ENCODE results near the gene MEIS1. TPM values are rescaled to one million over a fixed set of nuclear protein-coding genes. Genes with fewer than 3 reads are reported as not detected.

MEIS1 gene
- total RNA-seq, 1 donor from 2014 or later, result 107 TPM

DNA sequence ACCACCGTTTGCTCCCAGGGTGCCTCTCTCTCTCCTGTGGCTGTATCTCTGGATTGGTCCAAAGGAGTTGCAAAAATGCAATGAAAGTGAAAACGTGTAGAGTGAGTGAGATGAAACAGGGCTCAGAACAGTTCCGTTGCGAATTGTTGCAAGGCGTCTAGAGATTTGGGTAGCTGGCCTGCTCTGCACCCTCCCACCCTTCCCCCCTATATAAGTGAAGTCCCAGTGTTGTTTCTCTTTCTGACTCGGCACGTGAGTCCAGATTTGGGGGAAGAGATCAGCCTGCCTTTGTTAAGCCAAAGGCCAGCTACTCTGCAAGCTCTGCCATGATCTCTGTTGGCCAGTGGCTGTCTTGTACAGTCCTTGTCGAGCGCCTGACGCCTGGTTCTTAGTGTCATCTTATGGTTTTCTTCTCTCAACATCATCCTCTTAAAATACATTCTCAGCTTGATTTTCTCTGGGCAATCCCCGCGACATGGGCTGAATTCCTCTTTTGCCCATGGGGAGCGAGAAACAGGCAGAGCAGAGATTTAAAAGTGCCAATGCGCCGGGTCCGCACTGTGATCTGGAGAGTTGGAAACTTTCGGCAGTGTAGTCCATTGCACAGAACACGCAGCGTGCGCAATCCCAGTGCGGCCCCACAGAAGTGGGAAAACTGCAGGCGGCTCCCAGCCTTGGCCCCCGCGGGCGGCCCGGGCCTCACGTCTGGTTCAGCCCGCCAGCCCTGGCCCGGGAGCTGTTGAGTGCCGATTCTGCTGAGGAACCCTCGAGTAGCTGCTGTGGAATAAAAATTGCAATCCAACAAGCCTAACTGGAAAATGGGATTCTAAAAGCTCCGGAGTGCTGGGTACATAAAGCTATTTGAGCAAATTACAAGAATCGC lies 9.3 kb downstream of the MEIS1 start:
- peak overlapping the region; percentile 63 for H3K27ac Mint-ChIP-seq (ENCODE audit: unreplicated experiment)

GRCh38 chr2:66445076-66445924 lies 10.4 kb downstream of the MEIS1 start:
- Mint-ChIP-seq H3K4me3 (peak overlapping the region; percentile 80), H3K36me3 (ENCODE audit: low read depth) (peaks cover 18% of the 10 kb centered on the region), H3K4me1 (peaks cover 62% of the 10 kb centered on the region), H3K27me3 (ENCODE audit: low read depth) (peaks cover 64% of the 10 kb centered on the region), H3K9me3 (no peaks in the 10 kb centered on the region), H3K27ac (ENCODE audit: unreplicated experiment) (peak overlapping the region; percentile 93)
- no peak for DNase-seq (ENCODE audit: low read depth, low spot score)
- TF ChIP-seq CTCF (conservative IDR thresholded peaks at IDR 0.05), result peak; percentile 41

More for the DNA sequence above, 9.3 kb downstream of the MEIS1 start:
- peaks cover 75% of the 10 kb centered on the region for H3K27me3 Mint-ChIP-seq (ENCODE audit: low read depth)
- H3K36me3 Mint-ChIP-seq (ENCODE audit: low read depth), result peaks cover 28% of the 10 kb centered on the region
- DNase-seq (ENCODE audit: low read depth, low spot score), result no peak
- peak overlapping the region; percentile 96 for H3K4me3 Mint-ChIP-seq
- no peak for TF ChIP-seq CTCF (conservative IDR thresholded peaks at IDR 0.05)
- peaks cover 72% of the 10 kb centered on the region for H3K4me1 Mint-ChIP-seq
- no peaks in the 10 kb centered on the region for H3K9me3 Mint-ChIP-seq

- DNase-seq (ENCODE audit: low read depth, low spot score), result no peak
- H3K27me3 Mint-ChIP-seq (ENCODE audit: low read depth), result peaks cover 62% of the 10 kb centered on the region
- H3K4me1 Mint-ChIP-seq, result peaks cover 59% of the 10 kb centered on the region
- H3K9me3 Mint-ChIP-seq, result no peaks in the 10 kb centered on the region
- H3K4me3 Mint-ChIP-seq, result peak overlapping the region; percentile 77
- TF ChIP-seq CTCF (conservative IDR thresholded peaks at IDR 0.05), result peak; percentile 25
- peak overlapping the region; percentile 79 for H3K27ac Mint-ChIP-seq (ENCODE audit: unreplicated experiment)
- H3K36me3 Mint-ChIP-seq (ENCODE audit: low read depth), result peaks cover 13% of the 10 kb centered on the region
Measured at GRCh38 chr2:66445925-66446871, 11.3 kb downstream of the MEIS1 start.

GRCh38 chr2:66446941-66447340 lies 12.0 kb downstream of the MEIS1 start:
- DNase-seq (ENCODE audit: low read depth, low spot score), result no peak
- peak overlapping the region; percentile 77 for H3K4me3 Mint-ChIP-seq
- peaks cover 51% of the 10 kb centered on the region for H3K4me1 Mint-ChIP-seq
- H3K36me3 Mint-ChIP-seq (ENCODE audit: low read depth), result peaks cover 10% of the 10 kb centered on the region
- no peak for TF ChIP-seq CTCF (conservative IDR thresholded peaks at IDR 0.05)
- no peaks in the 10 kb centered on the region for H3K9me3 Mint-ChIP-seq
- peaks cover 57% of the 10 kb centered on the region for H3K27me3 Mint-ChIP-seq (ENCODE audit: low read depth)
- peak overlapping the region; percentile 79 for H3K27ac Mint-ChIP-seq (ENCODE audit: unreplicated experiment)

DNA sequence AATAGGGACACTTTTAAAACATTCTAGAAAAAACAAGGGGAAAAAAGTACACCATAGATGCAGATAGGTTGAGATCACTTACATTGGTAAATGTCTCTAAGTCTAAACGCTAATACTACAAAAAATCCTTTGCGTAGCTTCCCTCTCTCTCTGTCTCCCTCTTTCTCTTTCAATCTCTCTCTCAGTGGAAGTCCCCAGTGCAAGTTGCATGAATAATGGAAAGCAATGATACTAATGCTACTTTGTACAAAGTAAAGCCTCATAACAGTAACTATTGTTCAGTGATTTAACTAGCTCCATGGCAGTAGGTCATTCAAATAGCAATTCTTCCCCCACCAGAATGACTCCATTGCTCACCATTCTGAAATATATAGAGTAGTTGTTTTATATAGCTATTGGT lies 12.8 kb downstream of the MEIS1 start:
- Mint-ChIP-seq H3K36me3 (ENCODE audit: low read depth) (peaks cover 9% of the 10 kb centered on the region), H3K27ac (ENCODE audit: unreplicated experiment) (no peak overlapping the region), H3K4me3 (peak overlapping the region; percentile 60), H3K4me1 (peaks cover 50% of the 10 kb centered on the region), H3K9me3 (no peaks in the 10 kb centered on the region), H3K27me3 (ENCODE audit: low read depth) (peaks cover 49% of the 10 kb centered on the region)
- DNase-seq (ENCODE audit: low read depth, low spot score), result no peak
- TF ChIP-seq CTCF (conservative IDR thresholded peaks at IDR 0.05), result no peak

Data from neural crest cell (in vitro differentiated cells).